HCT116 (cell line): ENCODE measurements around the gene GRIK1. TPM values are rescaled to one million over a fixed set of nuclear protein-coding genes. Genes with fewer than 3 reads are reported as not detected.

Experiments
- ATAC-seq: fragments of 200-7000 bp; cut with Tn5 transposase; 2 replicates; pipeline ENCODE4 v1.9.1; 2020; ENCODE audit warnings: mild to moderate bottlenecking, moderate library complexity
- BruUV-seq: library from RNA; stranded (reverse); fragments of 400-500 nt; replicated peaks from 2 replicates; lab custom pipeline; 2021; lab: Mats Ljungman, UMichigan
- CTCF ChIA-PET: fragments of 300-600 bp; sonication (Branson Sonifier 250); formaldehyde crosslinking; loops from one replicate; lab custom pipeline; 2021; ENCODE audit warnings: antibody characterized with exemption; lab: Charles Lee
- POLR2A ChIA-PET: fragments of 300-600, 350-600 bp; sonication (Branson Sonifier 250); formaldehyde crosslinking; loops from one replicate; lab custom pipeline; 2021; ENCODE audit warnings: antibody characterized with exemption; lab: Charles Lee
- RAD21 ChIA-PET, 2 experiments: fragments of 300-600 bp; sonication (Branson Sonifier 250); formaldehyde crosslinking; loops; one replicate each; lab custom pipeline; 2023; ENCODE audit warnings: low total read pairs in 2 of 2; ENCODE audit not compliant: uncharacterized antibody in 2 of 2, unreplicated experiment in 2 of 2, low non-redundant PET in 1 of 2; lab: Charles Lee
- DNase-seq: peaks from one replicate; pipeline ENCODE4 v3.0.0-alpha.2; 2010; ENCODE audit warnings: low read depth, low spot score
- H2AFZ ChIP-seq: fragments of 200-600 bp; shearing (Covaris generic), sonication (generic); 2 replicates; pipeline ENCODE4 v1.6.1; 2017; ENCODE audit warnings: low read depth, mixed run types, mixed read lengths, antibody characterized with exemption, low read length; ENCODE audit not compliant: poor library complexity, severe bottlenecking
- H3K27ac ChIP-seq: 2 replicates; pipeline ENCODE4 v1.5.1; 2012; ENCODE audit warnings: low read depth, low read length
- H3K27me3 ChIP-seq: fragments of 200-600 bp; sonication (generic); 2 replicates; pipeline ENCODE4 v1.6.1; 2016; ENCODE audit warnings: mixed run types, low read length, mixed read lengths; ENCODE audit not compliant: insufficient read depth
- H3K36me3 ChIP-seq, 2 experiments: fragments of 200-500 bp in 1 of 2; fragments of 200-600 bp in 1 of 2; sonication (Bioruptor generic) in 1 of 2; sonication (generic) in 1 of 2; 2 replicates each; pipeline versions ENCODE4 v1.5.1 to v1.6.1; 2014 to 2016; ENCODE audit warnings: low read length in 2 of 2, inconsistent platforms in 1 of 2, mixed read lengths in 1 of 2, mixed run types in 1 of 2; ENCODE audit not compliant: insufficient read depth in 2 of 2, control insufficient read depth in 1 of 2
- H3K4me1 ChIP-seq, 2 experiments: fragments of 200-600 bp in 1 of 2; sonication (generic) in 1 of 2; 2 replicates each; pipeline versions ENCODE4 v1.5.1 to v1.6.1; 2012 to 2017; ENCODE audit warnings: low read length in 2 of 2, inconsistent platforms in 1 of 2, mild to moderate bottlenecking in 1 of 2, mixed read lengths in 1 of 2, mixed run types in 1 of 2, moderate library complexity in 1 of 2; ENCODE audit not compliant: insufficient read depth in 2 of 2, control insufficient read depth in 1 of 2
- H3K4me2 ChIP-seq: fragments of 200-600 bp; sonication (generic); 2 replicates; pipeline ENCODE4 v1.6.1; 2017; ENCODE audit warnings: mixed run types, low read length, mixed read lengths
- H3K4me3 ChIP-seq, 2 experiments: fragments of 200-600 bp in 1 of 2; sonication (generic) in 1 of 2; replicated peaks in 1 of 2; 2 replicates each; pipeline ENCODE4 v1.5.1; 2011 to 2016; ENCODE audit warnings: low read length in 2 of 2, control low read depth in 1 of 2, low read depth in 1 of 2, mild to moderate bottlenecking in 1 of 2, mixed read lengths in 1 of 2, mixed run types in 1 of 2
- H3K79me2 ChIP-seq: fragments of 200-600 bp; sonication (generic); 2 replicates; pipeline ENCODE4 v1.6.1; 2017; ENCODE audit warnings: mild to moderate bottlenecking, mixed run types, low read length, moderate library complexity, mixed read lengths; ENCODE audit not compliant: insufficient read depth
- H3K9ac ChIP-seq: fragments of 200-600 bp; sonication (generic); 2 replicates; pipeline ENCODE4 v1.6.1; 2016; ENCODE audit warnings: low read length, mixed read lengths
- H3K9me2 ChIP-seq: fragments of 200-600 bp; sonication (generic), shearing (Covaris generic); 2 replicates; pipeline ENCODE4 v1.6.1; 2017; ENCODE audit warnings: mixed run types, mild to moderate bottlenecking, moderate library complexity; ENCODE audit not compliant: insufficient read depth
- H3K9me3 ChIP-seq, 2 experiments: fragments of 200-500 bp in 1 of 2; fragments of 200-600 bp in 1 of 2; sonication (Bioruptor generic) in 1 of 2; sonication (generic) in 1 of 2; 2 replicates each; pipeline ENCODE4 v1.6.1; 2014 to 2017; ENCODE audit warnings: low read length in 2 of 2, mixed read lengths in 2 of 2, inconsistent platforms in 1 of 2, low read depth in 1 of 2, mild to moderate bottlenecking in 1 of 2, mixed run types in 1 of 2, moderate library complexity in 1 of 2; ENCODE audit not compliant: control insufficient read depth in 1 of 2, insufficient read depth in 1 of 2
- H4K20me1 ChIP-seq: fragments of 200-600 bp; sonication (generic), shearing (Covaris generic); 2 replicates; pipeline ENCODE4 v1.6.1; 2017; ENCODE audit warnings: mixed run types, mild to moderate bottlenecking, moderate library complexity; ENCODE audit not compliant: insufficient read depth
- CBX3 ChIP-seq: IDR thresholded peaks from 2 replicates; pipeline ENCODE4 v1.6.1; 2012; ENCODE audit warnings: low read depth
- CEBPB ChIP-seq: IDR thresholded peaks from 2 replicates; pipeline ENCODE4 v1.6.1; 2012; ENCODE audit warnings: low read depth
- ELF1 ChIP-seq: IDR thresholded peaks from 2 replicates; pipeline ENCODE4 v1.6.1; 2012; ENCODE audit warnings: low read depth, borderline replicate concordance
- FOSL1 ChIP-seq: IDR thresholded peaks from 2 replicates; pipeline ENCODE4 v1.6.1; 2012; ENCODE audit warnings: low read depth
- JUND ChIP-seq: IDR thresholded peaks from 2 replicates; pipeline ENCODE4 v1.6.1; 2012
- POLR2A ChIP-seq: IDR thresholded peaks from 2 replicates; pipeline ENCODE4 v1.7.0; 2011; ENCODE audit warnings: borderline replicate concordance; ENCODE audit not compliant: insufficient read depth, insufficient read length; ENCODE audit errors: extremely low read depth
- POLR2AphosphoS5 ChIP-seq: IDR thresholded peaks from 2 replicates; pipeline ENCODE4 v1.6.1; 2011; ENCODE audit warnings: mild to moderate bottlenecking, low read depth, low read length, moderate library complexity
- RAD21 ChIP-seq: IDR thresholded peaks from 2 replicates; pipeline ENCODE4 v1.6.1; 2012; ENCODE audit warnings: low read depth, mild to moderate bottlenecking
- SIN3A ChIP-seq: IDR thresholded peaks from 2 replicates; pipeline ENCODE4 v1.6.1; 2012; ENCODE audit warnings: low read depth
- SP1 ChIP-seq: IDR thresholded peaks from 2 replicates; pipeline ENCODE4 v1.6.1; 2012; ENCODE audit warnings: low read depth
- SRF ChIP-seq: IDR thresholded peaks from 2 replicates; pipeline ENCODE4 v1.6.1; 2012; ENCODE audit warnings: low read depth
- TCF7L2 ChIP-seq: IDR thresholded peaks from 2 replicates; pipeline ENCODE4 v1.7.0; 2011; ENCODE audit warnings: borderline replicate concordance, inconsistent platforms; ENCODE audit not compliant: insufficient read depth, insufficient read length; ENCODE audit errors: extremely low read depth
- YY1 ChIP-seq: IDR thresholded peaks from 2 replicates; pipeline ENCODE4 v1.6.1; 2011; ENCODE audit warnings: low read length, low read depth, moderate library complexity, mild to moderate bottlenecking; ENCODE audit not compliant: insufficient replicate concordance; ENCODE audit errors: extremely low read depth
- ZFX ChIP-seq: fragments of 450-650 bp; IDR thresholded peaks from 2 replicates; pipeline ENCODE4 v1.6.1; 2017
- ZNF274 ChIP-seq: fragments of 200-500 bp; sonication (Bioruptor generic); IDR thresholded peaks from 2 replicates; pipeline ENCODE4 v1.6.1; 2014; ENCODE audit warnings: mild to moderate bottlenecking, low read depth, low read length, inconsistent platforms
- intact Hi-C: fragments of 100-400 bp; cut with micrococcal nuclease; formaldehyde crosslinking; loops from 2 replicates; pipeline ENCODE4 v1.10.0; 2022
- total RNA-seq: library from RNA; stranded (reverse); gene quantifications from one replicate; pipeline ENCODE4 v1.2.1, GENCODE V29; 2021; ENCODE audit not compliant: unreplicated experiment
- TF ChIP-seq, protein P1 (sequence below): IDR thresholded peaks from 2 replicates; pipeline ENCODE4 v1.6.1; 2012
- TF ChIP-seq, protein P2 (sequence below): IDR thresholded peaks from 2 replicates; pipeline ENCODE4 v1.6.1; 2012
- TF ChIP-seq, protein P3 (sequence below): IDR thresholded peaks from 2 replicates; pipeline ENCODE4 v1.6.1; 2011; ENCODE audit warnings: mild to moderate bottlenecking, low read length, moderate library complexity; ENCODE audit not compliant: insufficient replicate concordance; ENCODE audit errors: extremely low read depth
- TF ChIP-seq, protein P4 (sequence below), 3 experiments: fragments of 200-600 bp in 1 of 3; sonication (generic) in 1 of 3; IDR thresholded peaks in 2 of 3; conservative IDR thresholded peaks in 1 of 3; 2 replicates each; pipeline ENCODE4 v1.5.1; 2012 to 2017; ENCODE audit warnings: low read depth in 2 of 3, low read length in 2 of 3, antibody characterized with exemption in 1 of 3, borderline replicate concordance in 1 of 3, control low read depth in 1 of 3, mild to moderate bottlenecking in 1 of 3, mixed read lengths in 1 of 3, mixed run types in 1 of 3, moderate library complexity in 1 of 3; ENCODE audit not compliant: insufficient read depth in 1 of 3

The GRIK1 gene
- total RNA-seq, 1 experiment from 2014 or later: not detected

- H3K4me2 ChIP-seq: no peak overlapping the region
- ChIA-PET RAD21 (no interaction called here), CTCF (no interaction called here), POLR2A (no interaction called here)
- no peak overlapping the region for H3K4me3 ChIP-seq
- H3K9me3 ChIP-seq: peaks cover 14 to 21% of the 10 kb centered on the region in 2 experiments; a peak in 3 of 4 replicates
- no peaks in the 10 kb centered on the region for H3K4me1 ChIP-seq
- H3K79me2 ChIP-seq: no peaks in the 10 kb centered on the region
- H4K20me1 ChIP-seq: no peaks in the 10 kb centered on the region
- TF ChIP-seq SIN3A (no peak), CBX3 (no peak), ZNF274 (no peak), ELF1 (no peak), FOSL1 (no peak), JUND (no peak), CEBPB (no peak), RAD21 (no peak), TCF7L2 (no peak), YY1 (no peak), POLR2A (no peak), SRF (no peak), ZFX (no peak), SP1 (no peak), POLR2AphosphoS5 (no peak)
- TF ChIP-seq, protein P1, sequence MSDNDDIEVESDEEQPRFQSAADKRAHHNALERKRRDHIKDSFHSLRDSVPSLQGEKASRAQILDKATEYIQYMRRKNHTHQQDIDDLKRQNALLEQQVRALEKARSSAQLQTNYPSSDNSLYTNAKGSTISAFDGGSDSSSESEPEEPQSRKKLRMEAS: no peak
- TF ChIP-seq, protein P2, sequence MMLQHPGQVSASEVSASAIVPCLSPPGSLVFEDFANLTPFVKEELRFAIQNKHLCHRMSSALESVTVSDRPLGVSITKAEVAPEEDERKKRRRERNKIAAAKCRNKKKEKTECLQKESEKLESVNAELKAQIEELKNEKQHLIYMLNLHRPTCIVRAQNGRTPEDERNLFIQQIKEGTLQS: no peak
- TF ChIP-seq, protein P3, sequence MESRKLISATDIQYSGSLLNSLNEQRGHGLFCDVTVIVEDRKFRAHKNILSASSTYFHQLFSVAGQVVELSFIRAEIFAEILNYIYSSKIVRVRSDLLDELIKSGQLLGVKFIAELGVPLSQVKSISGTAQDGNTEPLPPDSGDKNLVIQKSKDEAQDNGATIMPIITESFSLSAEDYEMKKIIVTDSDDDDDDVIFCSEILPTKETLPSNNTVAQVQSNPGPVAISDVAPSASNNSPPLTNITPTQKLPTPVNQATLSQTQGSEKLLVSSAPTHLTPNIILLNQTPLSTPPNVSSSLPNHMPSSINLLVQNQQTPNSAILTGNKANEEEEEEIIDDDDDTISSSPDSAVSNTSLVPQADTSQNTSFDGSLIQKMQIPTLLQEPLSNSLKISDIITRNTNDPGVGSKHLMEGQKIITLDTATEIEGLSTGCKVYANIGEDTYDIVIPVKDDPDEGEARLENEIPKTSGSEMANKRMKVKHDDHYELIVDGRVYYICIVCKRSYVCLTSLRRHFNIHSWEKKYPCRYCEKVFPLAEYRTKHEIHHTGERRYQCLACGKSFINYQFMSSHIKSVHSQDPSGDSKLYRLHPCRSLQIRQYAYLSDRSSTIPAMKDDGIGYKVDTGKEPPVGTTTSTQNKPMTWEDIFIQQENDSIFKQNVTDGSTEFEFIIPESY: no peak
- TF ChIP-seq, protein P4, sequence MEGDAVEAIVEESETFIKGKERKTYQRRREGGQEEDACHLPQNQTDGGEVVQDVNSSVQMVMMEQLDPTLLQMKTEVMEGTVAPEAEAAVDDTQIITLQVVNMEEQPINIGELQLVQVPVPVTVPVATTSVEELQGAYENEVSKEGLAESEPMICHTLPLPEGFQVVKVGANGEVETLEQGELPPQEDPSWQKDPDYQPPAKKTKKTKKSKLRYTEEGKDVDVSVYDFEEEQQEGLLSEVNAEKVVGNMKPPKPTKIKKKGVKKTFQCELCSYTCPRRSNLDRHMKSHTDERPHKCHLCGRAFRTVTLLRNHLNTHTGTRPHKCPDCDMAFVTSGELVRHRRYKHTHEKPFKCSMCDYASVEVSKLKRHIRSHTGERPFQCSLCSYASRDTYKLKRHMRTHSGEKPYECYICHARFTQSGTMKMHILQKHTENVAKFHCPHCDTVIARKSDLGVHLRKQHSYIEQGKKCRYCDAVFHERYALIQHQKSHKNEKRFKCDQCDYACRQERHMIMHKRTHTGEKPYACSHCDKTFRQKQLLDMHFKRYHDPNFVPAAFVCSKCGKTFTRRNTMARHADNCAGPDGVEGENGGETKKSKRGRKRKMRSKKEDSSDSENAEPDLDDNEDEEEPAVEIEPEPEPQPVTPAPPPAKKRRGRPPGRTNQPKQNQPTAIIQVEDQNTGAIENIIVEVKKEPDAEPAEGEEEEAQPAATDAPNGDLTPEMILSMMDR (IDR thresholded peaks at IDR 0.05 in 2 of 3, conservative IDR thresholded peaks at IDR 0.05 in 1 of 3; ENCODE audit: borderline replicate concordance in 1 of 3, insufficient read depth in 1 of 3, low read depth in 2 of 3, low read length in 2 of 3): no peak
- no peaks in the 10 kb centered on the region for H3K9me2 ChIP-seq
- H3K36me3 ChIP-seq: no peaks in the 10 kb centered on the region
- no peak overlapping the region for H3K9ac ChIP-seq
- BruUV-seq: no TSS peak
- no peak for DNase-seq
- intact Hi-C loops: loop anchor here (10.0 kb wide), 1 partner anchor 1950 kb away; no protein-coding TSS in a partner anchor
- no peak for ATAC-seq
- no peak overlapping the region for H3K27ac ChIP-seq
- H2AFZ ChIP-seq: no peak overlapping the region
- no peaks in the 10 kb centered on the region for H3K27me3 ChIP-seq
These were observed 25.5 kb downstream of the GRIK1 start for GRCh38 chr21:29914326-29914725.
